IMR-90 (cell line): Measurements from ENCODE around the gene SCML2. TPM values are rescaled to one million over a fixed set of nuclear protein-coding genes. Genes with fewer than 3 reads are reported as not detected.

ENCODE experiments used
- microRNA-seq, 2 experiments: library from miRNA; stranded (forward) in 1 of 2; unstranded in 1 of 2; fragments of 10-50 nt in 1 of 2; fragments of <30 nt in 1 of 2; gene quantifications in 1 of 2; microRNA quantifications in 1 of 2; one replicate each; pipeline versions ENCODE3 to v1.1.0; 2013 to 2020; ENCODE audit not compliant: insufficient read depth in 1 of 2, insufficient read length in 1 of 2, unreplicated experiment in 1 of 2
- polyA plus RNA-seq, 3 experiments: library from polyadenylated mRNA; depleted of rRNA; stranded (reverse); fragments of >200 nt; gene quantifications; 2 replicates each; pipeline ENCODE4 v1.2.3, GENCODE V29; 2012; ENCODE audit warnings: low replicate concordance in 1 of 3
- small RNA-seq, 5 experiments: library from RNA; depleted of rRNA; stranded (forward); fragments of <200 nt; gene quantifications; one replicate each; pipeline ENCODE3, GENCODE V24; 2012
- total RNA-seq: library from RNA; depleted of rRNA; stranded (reverse); fragments of >200 nt; gene quantifications from 2 replicates; pipeline ENCODE4 v1.2.3, GENCODE V29; 2012; rRNA removed

SCML2 gene
- total and polyA plus RNA-seq, 2 of the 4 experiments (the other 2 are of a cell fraction): 1.3 to 1.7 TPM

Small RNA genes lying within 50 kb of the gene (microRNA-seq; reads per million reads assigned to microRNA genes)
- gene RF00019 (ENCODE audit: insufficient read depth, insufficient read length) (not detected), gene TMSB10P2 (ENCODE audit: insufficient read depth, insufficient read length) (not detected)

Small RNA genes lying within 50 kb of the gene (small RNA-seq; reads per million reads assigned to genes)
- gene RF00019 (0 reads per million in 5 experiments), gene TMSB10P2 (0 reads per million in 5 experiments)

Other genes starting within 250 kb of the SCML2 start
- not detected in 2 replicates for gene BEND2, start 133.8 kb downstream of the SCML2 start, total RNA-seq
- not detected in 2 replicates for gene BEND2, start 133.8 kb downstream of the SCML2 start, polyA plus RNA-seq (2012; rRNA removed)
- 8.1 and 9.7 TPM in 2 replicates for gene CDKL5, start 70.9 kb upstream of the SCML2 start, total RNA-seq
- gene CDKL5, start 70.9 kb upstream of the SCML2 start, polyA plus RNA-seq (2012; rRNA removed): 2.7 and 3.5 TPM in 2 replicates